Pancreas (tissue), 10 donors: Measurements from ENCODE around the gene CEP350. TPM values are rescaled to one million over a fixed set of nuclear protein-coding genes. Genes with fewer than 3 reads are reported as not detected.

ENCODE experiments used
- ATAC-seq, 4 donors: fragments of 200-7000 bp; cut with Tn5 transposase; one replicate each; pipeline versions ENCODE4 v1.8.0 to v1.9.1; 2020; ENCODE audit warnings: mild to moderate bottlenecking in 4 of 4, moderate library complexity in 4 of 4
- DNase-seq, 6 donors: peaks; one replicate each; pipeline ENCODE4 v3.0.0-alpha.2; 2020
- FAIRE-seq: peaks from 2 replicates; lab custom pipeline; 2012; peaks lifted over from hg19 to GRCh38; lab: Jason Lieb, UNC
- H3K27ac ChIP-seq, 4 donors: fragments of 200-600 bp; sonication (generic); 1 replicate in 3 of 4; 2 replicates in 1 of 4; pipeline versions ENCODE4 v1.5.0 to v1.8.0; 2020
- H3K27me3 ChIP-seq, 4 donors: fragments of 200-600 bp; one replicate each; pipeline ENCODE4 v1.8.0; 2021
- H3K36me3 ChIP-seq, 3 donors: fragments of 200-600 bp; sonication (generic) in 1 of 3; one replicate each; pipeline versions ENCODE4 v1.5.0 to v1.8.0; 2020 to 2021
- H3K4me1 ChIP-seq, 3 donors: fragments of 200-600 bp; one replicate each; pipeline ENCODE4 v1.8.0; 2021
- H3K4me3 ChIP-seq, 4 donors: fragments of 200-600 bp; sonication (generic) in 2 of 4; one replicate each; pipeline versions ENCODE4 v1.5.0 to v1.8.0; 2020 to 2021
- H3K9me3 ChIP-seq, 4 donors: fragments of 200-600 bp; one replicate each; pipeline ENCODE4 v1.8.0; 2021
- CTCF ChIP-seq, 4 donors: fragments of 200-600 bp; sonication (generic) in 3 of 4; IDR thresholded peaks; one replicate each; pipeline versions ENCODE4 v1.5.0 to v1.8.0; 2021; ENCODE audit warnings: antibody characterized with exemption in 4 of 4
- WGBS, 2 donors: extraction: QIAGEN DNeasy Blood & Tissue Kit; methylation state at CpG; one replicate each; pipeline ENCODE4 v1.1.7; 2013; 5-methylcytosine and 5-hydroxymethylcytosine counted together
- intact Hi-C, 3 donors: fragments of 100-400 bp; cut with DNase I; formaldehyde crosslinking; loops; one replicate each; pipeline versions ENCODE4 v1.11.1 to v1.14.2; 2022
- polyA plus RNA-seq, 2 donors: library from polyadenylated mRNA; stranded (reverse); fragments of 200-250 nt; gene quantifications; one replicate each; pipeline ENCODE4 v1.2.3, GENCODE V29; 2013
- total RNA-seq, 6 donors: library from RNA; stranded (reverse); fragmentation: NEBNext Ultra II Directional in 4 of 6; extraction: Animal tissue kit (Norgen Biotek cat#: 25700) in 4 of 6; gene quantifications; one replicate each; pipeline versions ENCODE4 v1.2.1 to v1.2.4, GENCODE V29; 2021 to 2023
- donor health status: healthy with polysubstance abuse.
- donor health status: DM: no; HTN: no; CAD: no; lungs with moderate emphysema.
- donor health status: DM: no; HTN: no; CAD: no.
- donor health status: control.
- donor health status: control.
- donor health status: Bipolar disorder and iron deficiency.
- donor health status: DM: yes; HTN: yes; CAD: no.
- donor health status: DM: no; HTN: no; CAD: no.
- donor health status: DM: no; HTN: no; CAD: no.
- donor health status: DM: yes; HTN: yes; CAD: no.

CEP350 gene
- total and polyA plus RNA-seq, 8 donors = 4.6 to 30.8 (median 21.4) TPM

- TF ChIP-seq CTCF (IDR thresholded peaks at IDR 0.05) = no peak
- DNase-seq = no peak
- no peak overlapping the region for H3K4me3 ChIP-seq
- no peaks in the 10 kb centered on the region for H3K27me3 ChIP-seq
- FAIRE-seq = no peak
- H3K27ac ChIP-seq = no peak overlapping the region
- H3K36me3 ChIP-seq = peaks cover 0 to 6% (median 0%) of the 10 kb centered on the region in 3 donors
- intact Hi-C loops = no loop called here
- no peak for ATAC-seq
- no peaks in the 10 kb centered on the region for H3K9me3 ChIP-seq
- peaks cover 0 to 4% (median 0%) of the 10 kb centered on the region in 3 donors for H3K4me1 ChIP-seq
Measured at GRCh38 chr1:179984942-179985341, 30.3 kb downstream of the CEP350 start.

GRCh38 chr1:179990847-179991246 is 36.2 kb downstream of the CEP350 start:
- Histone ChIP-seq H3K27me3 (no peaks in the 10 kb centered on the region), H3K4me1 (no peaks in the 10 kb centered on the region), H3K4me3 (no peak overlapping the region), H3K9me3 (no peaks in the 10 kb centered on the region), H3K36me3 (peaks cover 0 to 19% (median 0%) of the 10 kb centered on the region in 3 donors), H3K27ac (no peak overlapping the region)
- WGBS, 2 donors = 88 to 97% methylated on average over 3 of the region's 3 CpGs
- intact Hi-C loops = no loop called here
- DNase-seq = no peak
- no peak for FAIRE-seq
- TF ChIP-seq CTCF (IDR thresholded peaks at IDR 0.05) = no peak
- ATAC-seq = no peak

DNA sequence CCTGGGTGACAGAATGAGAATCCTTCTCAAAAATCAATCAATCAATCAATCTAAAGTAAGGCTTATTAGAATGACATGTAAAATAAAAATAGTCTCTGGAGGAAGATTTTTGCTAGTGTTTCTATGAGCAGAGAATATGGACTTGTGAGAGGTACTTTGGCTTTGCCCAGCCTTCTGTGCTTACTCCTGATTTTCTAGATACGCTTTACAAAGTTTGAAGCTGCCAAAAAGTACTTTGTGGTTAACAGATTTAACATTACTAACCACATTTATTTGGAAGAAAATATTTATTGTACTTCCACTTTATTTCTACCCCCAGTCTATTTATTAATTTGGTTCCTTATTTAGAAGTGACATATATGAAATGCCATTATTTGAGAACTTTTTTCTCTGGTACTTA is 41.0 kb downstream of the CEP350 start:
- no peak for TF ChIP-seq CTCF (IDR thresholded peaks at IDR 0.05)
- Histone ChIP-seq H3K36me3 (peaks cover 0 to 18% (median 6%) of the 10 kb centered on the region in 3 donors), H3K9me3 (peaks cover 0 to 3% (median 0%) of the 10 kb centered on the region in 4 donors), H3K4me1 (peaks cover 0 to 5% (median 0%) of the 10 kb centered on the region in 3 donors), H3K4me3 (no peak overlapping the region), H3K27ac (no peak overlapping the region), H3K27me3 (no peaks in the 10 kb centered on the region)
- ATAC-seq = no peak
- WGBS, 2 donors = 92 to 94% methylated on average over 1 of the region's 1 CpG
- FAIRE-seq = no peak
- intact Hi-C loops = no loop called here
- no peak for DNase-seq

DNA sequence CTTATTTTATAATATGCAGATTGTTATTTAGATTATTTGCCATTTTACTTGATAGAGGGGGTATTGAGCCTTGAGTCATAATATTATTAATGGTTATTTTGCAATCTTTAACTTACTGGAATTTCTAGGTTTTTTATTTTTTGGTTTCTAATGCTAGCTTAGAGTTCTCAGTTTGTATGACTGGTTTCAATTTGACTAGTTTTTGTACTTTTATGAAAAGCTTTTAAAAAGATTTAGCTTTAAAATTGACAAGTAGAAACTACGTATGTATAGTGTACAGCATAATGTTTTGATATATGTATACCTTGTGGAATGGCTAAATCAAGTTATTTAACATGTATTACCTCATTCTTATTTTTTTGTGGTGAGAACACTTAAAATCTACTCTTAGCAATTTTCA is 41.5 kb downstream of the CEP350 start:
- Histone ChIP-seq H3K4me1 (peaks cover 0 to 5% (median 0%) of the 10 kb centered on the region in 3 donors), H3K4me3 (no peak overlapping the region), H3K27me3 (no peaks in the 10 kb centered on the region), H3K36me3 (peaks cover 0 to 18% (median 6%) of the 10 kb centered on the region in 3 donors), H3K9me3 (peaks cover 0 to 3% (median 0%) of the 10 kb centered on the region in 4 donors), H3K27ac (no peak overlapping the region)
- no peak for TF ChIP-seq CTCF (IDR thresholded peaks at IDR 0.05)
- DNase-seq (no peak), FAIRE-seq (no peak), ATAC-seq (no peak)
- 98 to 99% methylated on average over 1 of the region's 1 CpG for WGBS, 2 donors
- intact Hi-C loops = no loop called here

DNA sequence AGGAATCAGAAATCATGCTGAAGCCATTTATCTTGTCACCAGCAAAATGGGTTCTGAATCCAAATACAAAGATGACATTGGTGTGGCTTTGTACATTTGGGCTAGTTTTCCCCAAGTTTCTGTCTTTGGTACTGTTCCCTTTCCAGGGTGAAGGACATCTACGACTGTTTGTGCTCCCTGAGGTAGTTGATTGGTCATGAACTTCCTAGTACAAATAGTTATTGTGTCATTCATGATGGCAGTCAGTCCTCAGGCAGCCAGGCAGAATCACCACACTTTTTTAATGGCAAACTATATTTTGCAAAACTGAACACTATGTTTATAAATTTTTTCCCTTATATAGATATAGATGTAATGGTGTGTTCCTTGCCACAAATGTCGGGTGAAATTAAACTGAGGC is 46.0 kb downstream of the CEP350 start:
- Histone ChIP-seq H3K27me3 (no peaks in the 10 kb centered on the region), H3K27ac (no peak overlapping the region), H3K36me3 (peaks cover 0 to 7% (median 6%) of the 10 kb centered on the region in 3 donors), H3K4me3 (no peak overlapping the region), H3K4me1 (peaks cover 0 to 5% (median 0%) of the 10 kb centered on the region in 3 donors), H3K9me3 (peaks cover 0 to 3% (median 0%) of the 10 kb centered on the region in 4 donors)
- DNase-seq (no peak), ATAC-seq (no peak), FAIRE-seq (no peak)
- TF ChIP-seq CTCF (IDR thresholded peaks at IDR 0.05) = no peak
- 82 to 91% methylated on average over 2 of the region's 2 CpGs for WGBS, 2 donors
- intact Hi-C loops = no loop called here
